B cell (primary cell): Measurements from ENCODE around the gene RAN. TPM values are rescaled to one million over a fixed set of nuclear protein-coding genes. Genes with fewer than 3 reads are reported as not detected.

Source experiments
- ATAC-seq: fragments of 200-7000 bp; cut with Tn5 transposase; one replicate; pipeline ENCODE4 v1.10.0; 2021; ENCODE audit warnings: low read depth, mild to moderate bottlenecking, moderate number of reproducible peaks, moderate library complexity
- CTCF ChIA-PET: fragments of 350-600 bp; sonication (Branson Sonifier 250); formaldehyde crosslinking; loops from one replicate; lab custom pipeline; 2021; ENCODE audit warnings: antibody characterized with exemption, inconsistent platforms; lab: Charles Lee
- POLR2A ChIA-PET: fragments of 350-600 bp; sonication (Branson Sonifier 250); formaldehyde crosslinking; loops from one replicate; lab custom pipeline; 2021; ENCODE audit warnings: antibody characterized with exemption; lab: Charles Lee
- DNase-seq: peaks from one replicate; pipeline ENCODE4 v3.0.0; 2013
- H2AFZ ChIP-seq: 2 replicates; pipeline ENCODE4 v1.6.1; 2012; ENCODE audit warnings: mild to moderate bottlenecking, low read depth, low read length; ENCODE audit not compliant: insufficient read depth, poor library complexity, severe bottlenecking
- H3K27ac ChIP-seq, 2 donors: 1 replicate in 1 of 2; 2 replicates in 1 of 2; pipeline ENCODE4 v1.5.1; 2012 to 2013; ENCODE audit warnings: low read length in 2 of 2, mild to moderate bottlenecking in 2 of 2, moderate library complexity in 1 of 2
- H3K27me3 ChIP-seq, 4 experiments: fragments of 200-600 bp in 1 of 4; sonication (generic) in 1 of 4; replicated peaks in 1 of 4; 1 replicate in 2 of 4; 2 replicates in 2 of 4; pipeline versions ENCODE4 v1.6.1 to v1.7.0; 2013 to 2016; ENCODE audit warnings: low read length in 3 of 4, mild to moderate bottlenecking in 2 of 4, mixed read lengths in 1 of 4, moderate library complexity in 1 of 4; ENCODE audit not compliant: insufficient read depth in 4 of 4, control insufficient read depth in 3 of 4; ENCODE audit errors: control extremely low read depth in 1 of 4
- H3K36me3 ChIP-seq, 2 experiments: replicated peaks in 1 of 2; 1 replicate in 1 of 2; 2 replicates in 1 of 2; pipeline versions ENCODE4 v1.6.1 to v1.7.1; 2013; ENCODE audit warnings: low read length in 1 of 2; ENCODE audit not compliant: insufficient read depth in 2 of 2, control insufficient read depth in 1 of 2; ENCODE audit errors: control extremely low read depth in 1 of 2, extremely low read depth in 1 of 2
- H3K4me1 ChIP-seq, 2 donors: fragments of 200-600 bp in 1 of 2; sonication (generic) in 1 of 2; 1 replicate in 1 of 2; 2 replicates in 1 of 2; pipeline versions ENCODE4 v1.5.1 to v1.6.1; 2013 to 2017; ENCODE audit warnings: low read length in 2 of 2; ENCODE audit not compliant: control insufficient read depth in 2 of 2, insufficient read depth in 2 of 2
- H3K4me2 ChIP-seq: replicated peaks from 2 replicates; pipeline ENCODE3; 2012; ENCODE audit warnings: mild to moderate bottlenecking, low read depth, low read length; ENCODE audit not compliant: poor library complexity, severe bottlenecking
- H3K4me3 ChIP-seq, 5 experiments: fragments of 200-600 bp in 1 of 5; sonication (generic) in 1 of 5; 1 replicate in 3 of 5; 2 replicates in 2 of 5; pipeline versions ENCODE4 v1.5.1 to v1.7.0; 2011 to 2016; ENCODE audit warnings: low read length in 4 of 5, mild to moderate bottlenecking in 4 of 5, low read depth in 2 of 5, control low read depth in 1 of 5, moderate library complexity in 1 of 5; ENCODE audit not compliant: insufficient read depth in 1 of 5; ENCODE audit errors: control extremely low read depth in 1 of 5, extremely low read depth in 1 of 5
- H3K79me2 ChIP-seq: fragments of 200-600 bp; sonication (generic); one replicate; pipeline ENCODE4 v1.6.0; 2016; ENCODE audit warnings: low read length; ENCODE audit not compliant: control insufficient read depth, insufficient read depth
- H3K9ac ChIP-seq: fragments of 200-600 bp; sonication (generic); 2 replicates; pipeline ENCODE4 v1.6.1; 2017; ENCODE audit warnings: mild to moderate bottlenecking, low read length, moderate library complexity
- H3K9me3 ChIP-seq, 3 donors: one replicate each; pipeline versions ENCODE4 v1.6.1 to v1.7.1; 2013; ENCODE audit warnings: low read length in 2 of 3; ENCODE audit not compliant: control insufficient read depth in 2 of 3, insufficient read depth in 1 of 3; ENCODE audit errors: control extremely low read depth in 1 of 3
- H4K20me1 ChIP-seq: 2 replicates; pipeline ENCODE4 v1.6.0; 2012; ENCODE audit warnings: mild to moderate bottlenecking, low read length; ENCODE audit not compliant: insufficient read depth, control insufficient read depth, poor library complexity, severe bottlenecking
- H3K27ac Mint-ChIP-seq: one replicate; pipeline ENCODE4 v1.8.0; 2021; ENCODE audit warnings: mixed read lengths
- H3K27me3 Mint-ChIP-seq: one replicate; pipeline ENCODE4 v1.8.0; 2021; ENCODE audit warnings: mixed read lengths
- H3K4me1 Mint-ChIP-seq: one replicate; pipeline ENCODE4 v1.8.0; 2021; ENCODE audit warnings: mixed read lengths
- H3K4me3 Mint-ChIP-seq: one replicate; pipeline ENCODE4 v1.8.0; 2021; ENCODE audit warnings: mixed read lengths
- H3K9me3 Mint-ChIP-seq: one replicate; pipeline ENCODE4 v1.8.0; 2022; ENCODE audit warnings: mixed read lengths; ENCODE audit not compliant: insufficient read depth
- CTCF ChIP-seq: fragments of 200-600 bp; IDR thresholded peaks from one replicate; pipeline ENCODE4 v1.8.0; 2022; ENCODE audit warnings: antibody characterized with exemption, mild to moderate bottlenecking
- EZH2 ChIP-seq: IDR thresholded peaks from 2 replicates; pipeline ENCODE4 v1.6.1; 2012; ENCODE audit warnings: borderline replicate concordance, low read depth, mild to moderate bottlenecking, moderate library complexity, low read length; ENCODE audit not compliant: insufficient read depth, poor library complexity, severe bottlenecking
- WGBS: methylation state at CpG from one replicate; pipeline ENCODE4 v1.1.5; 2013; ENCODE audit warnings: missing lambda C conversion rate; ENCODE audit not compliant: insufficient coverage; 5-methylcytosine and 5-hydroxymethylcytosine counted together
- intact Hi-C: fragments of 100-400 bp; cut with micrococcal nuclease; formaldehyde crosslinking; loops from one replicate; pipeline ENCODE4 v1.10.0; 2022
- polyA plus RNA-seq: library from polyadenylated mRNA; depleted of rRNA; stranded (reverse); fragments of >200 nt; gene quantifications from 2 replicates; pipeline ENCODE4 v1.2.3, GENCODE V29; 2012
- total RNA-seq, 2 donors: library from RNA; stranded (reverse); fragments of 120-200 nt in 1 of 2; gene quantifications; 1 replicate in 1 of 2; 2 replicates in 1 of 2; pipeline versions ENCODE4 v1.2.3 to v1.2.4, GENCODE V29; 2013 to 2022

The RAN gene
- total and polyA plus RNA-seq, 2 donors (not counting 1 experiment from before 2014, with no cell fraction given): 298 to 339 TPM

DNA sequence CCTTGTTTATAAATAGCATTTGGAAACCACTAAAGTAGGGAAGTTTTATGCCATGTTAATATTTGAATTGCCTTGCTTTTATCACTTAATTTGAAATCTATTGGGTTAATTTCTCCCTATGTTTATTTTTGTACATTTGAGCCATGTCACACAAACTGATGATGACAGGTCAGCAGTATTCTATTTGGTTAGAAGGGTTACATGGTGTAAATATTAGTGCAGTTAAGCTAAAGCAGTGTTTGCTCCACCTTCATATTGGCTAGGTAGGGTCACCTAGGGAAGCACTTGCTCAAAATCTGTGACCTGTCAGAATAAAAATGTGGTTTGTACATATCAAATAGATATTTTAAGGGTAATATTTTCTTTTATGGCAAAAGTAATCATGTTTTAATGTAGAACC is 4.4 kb downstream of the RAN start:
- Histone ChIP-seq H2AFZ (no peak overlapping the region), H3K9me3 (peaks cover 0 to 1% (median 0%) of the 10 kb centered on the region in 3 donors), H3K4me3 (no peak overlapping the region), H4K20me1 (peaks cover 24% of the 10 kb centered on the region), H3K9ac (no peak overlapping the region), H3K79me2 (peaks cover 30% of the 10 kb centered on the region), H3K4me2 (no peak overlapping the region), H3K4me1 (peaks cover 43 to 48% of the 10 kb centered on the region in 2 donors), H3K36me3 (peaks cover 15 to 38% of the 10 kb centered on the region in 2 experiments), H3K27me3 (no peaks in the 10 kb centered on the region), H3K27ac (no peak overlapping the region)
- ChIA-PET POLR2A (no interaction called here), CTCF (no interaction called here)
- no peak for DNase-seq
- Mint-ChIP-seq H3K27ac (no peak overlapping the region), H3K4me3 (no peak overlapping the region), H3K27me3 (no peaks in the 10 kb centered on the region), H3K4me1 (peaks cover 62% of the 10 kb centered on the region), H3K9me3 (no peaks in the 10 kb centered on the region)
- ATAC-seq: no peak
- intact Hi-C loops: loop anchor here (10.0 kb wide), 3 partner anchors 61 to 1209 kb away; partner anchors contain the start of gene PUS1
- TF ChIP-seq EZH2 (no peak), CTCF (no peak)

- no peak overlapping the region for H3K4me3 Mint-ChIP-seq
- no peak for DNase-seq
- peaks cover 61% of the 10 kb centered on the region for H3K4me1 Mint-ChIP-seq
Observed at GRCh38 chr12:130876758-130877157, 4.9 kb downstream of the RAN start.

More at GRCh38 chr12:130876758-130877157, 4.9 kb downstream of the RAN start:
- Histone ChIP-seq H4K20me1 (peaks cover 24% of the 10 kb centered on the region), H3K4me2 (no peak overlapping the region), H3K9ac (no peak overlapping the region), H2AFZ (no peak overlapping the region), H3K4me1 (peaks cover 41 to 46% of the 10 kb centered on the region in 2 donors), H3K36me3 (peaks cover 15 to 38% of the 10 kb centered on the region in 2 experiments), H3K27me3 (no peaks in the 10 kb centered on the region), H3K9me3 (no peaks in the 10 kb centered on the region), H3K79me2 (peaks cover 30% of the 10 kb centered on the region), H3K4me3 (no peak overlapping the region), H3K27ac (no peak overlapping the region)
- 100% methylated on average over 1 of the region's 3 CpGs for WGBS
- no peaks in the 10 kb centered on the region for H3K9me3 Mint-ChIP-seq
- ChIA-PET CTCF (no interaction called here), POLR2A (no interaction called here)
- no peak for ATAC-seq
- H3K27me3 Mint-ChIP-seq: no peaks in the 10 kb centered on the region
- TF ChIP-seq EZH2 (no peak), CTCF (no peak)
- intact Hi-C loops: loop anchor here (10.0 kb wide), 3 partner anchors 62 to 1208 kb away; partner anchors contain the start of gene PUS1
- H3K27ac Mint-ChIP-seq: no peak overlapping the region
